DMS153 treated with DMSO at 0.1 percent for 48 hours (cell line): Measurements from ENCODE around the gene HBM.
"Not testable (repeated sequence)": the region's sequence is repeated elsewhere in the genome, so short reads cannot be mapped to it uniquely, and the experiment has no call there.

Experiments used
- DNase-seq: peaks from one replicate; lab custom pipeline; 2025; ENCODE audit not compliant: unreplicated experiment; lab: John Stamatoyannopoulos, UW

Gene HBM

DNA sequence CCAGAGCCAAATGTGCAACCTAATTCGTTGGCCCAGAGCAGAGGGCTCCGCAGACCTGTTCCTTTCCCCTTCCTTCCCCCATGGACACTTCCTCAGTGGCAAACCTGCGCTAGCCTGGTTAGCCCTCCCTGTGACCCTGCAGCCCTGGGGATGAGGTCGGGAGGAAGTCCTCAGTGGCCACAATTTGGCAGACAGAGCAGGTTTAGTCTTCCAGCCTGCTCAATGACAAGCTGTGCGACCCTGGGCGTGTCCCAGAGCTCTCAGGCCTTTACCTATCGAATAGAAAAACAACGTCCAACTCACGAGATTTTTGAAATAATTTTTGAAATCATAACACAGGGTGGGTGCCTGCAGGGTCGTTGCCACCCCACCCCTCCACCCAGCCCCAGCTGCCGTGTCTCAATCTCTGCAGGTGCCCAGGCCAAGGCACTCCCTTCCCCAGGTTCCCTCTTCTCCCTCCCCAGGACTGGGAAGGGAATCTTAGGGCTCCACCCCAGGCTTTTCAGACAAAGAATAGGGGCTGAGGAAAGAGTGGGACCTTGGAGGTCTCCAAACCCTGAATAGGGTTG lies 1.4 kb downstream of the HBM start:
- no peak for DNase-seq

DNA sequence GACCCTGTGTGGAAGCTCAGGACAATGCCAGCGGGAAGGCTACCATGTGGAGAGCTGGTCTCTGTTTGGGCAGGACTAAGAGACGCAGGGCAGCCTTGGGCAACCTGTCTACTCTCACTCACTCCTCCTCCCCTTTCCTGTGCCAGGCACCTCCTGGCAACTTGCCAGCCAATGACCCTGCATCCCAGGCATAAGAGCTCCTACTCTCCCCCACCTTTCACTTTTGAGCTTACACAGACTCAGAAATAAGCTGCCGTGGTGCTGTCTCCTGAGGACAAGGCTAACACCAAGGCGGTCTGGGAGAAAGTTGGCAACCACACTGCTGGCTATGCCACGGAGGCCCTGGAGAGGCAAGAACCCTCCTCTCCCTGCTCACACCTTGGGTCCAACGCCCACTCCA lies 2.6 kb downstream of the HBM start:
- peak; percentile 30 for DNase-seq

DNA sequence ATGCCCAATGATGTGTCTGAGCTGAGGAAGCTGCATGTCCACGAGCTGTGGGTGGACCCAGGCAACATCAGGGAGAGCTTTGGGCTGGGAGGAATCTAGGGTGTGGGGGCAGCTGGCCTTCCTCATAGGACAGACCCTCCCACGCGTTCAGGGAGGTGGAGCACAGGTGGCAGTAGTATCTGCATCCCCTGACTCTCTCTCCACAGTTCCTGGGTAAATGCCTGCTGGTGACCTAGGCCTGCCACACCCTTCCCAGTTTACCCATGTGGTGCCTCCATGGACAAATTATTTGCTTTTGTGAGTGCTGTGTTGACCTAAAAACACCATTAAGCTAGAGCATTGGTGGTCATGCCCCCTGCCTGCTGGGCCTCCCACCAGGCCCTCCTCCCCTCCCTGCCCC lies 3.2 kb downstream of the HBM start:
- no peak for DNase-seq

DNA sequence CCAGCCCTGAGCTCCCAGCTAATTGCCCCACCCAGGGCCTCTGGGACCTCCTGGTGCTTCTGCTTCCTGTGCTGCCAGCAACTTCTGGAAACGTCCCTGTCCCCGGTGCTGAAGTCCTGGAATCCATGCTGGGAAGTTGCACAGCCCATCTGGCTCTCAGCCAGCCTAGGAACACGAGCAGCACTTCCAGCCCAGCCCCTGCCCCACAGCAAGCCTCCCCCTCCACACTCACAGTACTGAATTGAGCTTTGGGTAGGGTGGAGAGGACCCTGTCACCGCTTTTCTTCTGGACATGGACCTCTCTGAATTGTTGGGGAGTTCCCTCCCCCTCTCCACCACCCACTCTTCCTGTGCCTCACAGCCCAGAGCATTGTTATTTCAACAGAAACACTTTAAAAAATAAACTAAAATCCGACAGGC lies 4.3 kb downstream of the HBM start:
- DNase-seq, result not testable (repeated sequence)

DNA sequence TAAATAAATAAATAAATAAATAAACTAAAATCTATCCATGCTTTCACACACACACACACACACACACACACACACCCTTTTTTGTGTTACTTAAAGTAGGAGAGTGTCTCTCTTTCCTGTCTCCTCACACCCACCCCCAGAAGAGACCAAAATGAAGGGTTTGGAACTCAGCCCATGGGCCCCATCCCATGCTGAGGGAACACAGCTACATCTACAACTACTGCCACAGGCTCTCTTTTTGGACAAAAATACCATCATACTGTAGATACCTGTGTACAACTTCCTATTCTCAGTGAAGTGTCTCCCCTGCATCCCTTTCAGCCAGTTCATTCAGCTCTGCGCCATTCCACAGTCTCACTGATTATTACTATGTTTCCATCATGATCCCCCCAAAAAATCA lies 5.0 kb downstream of the HBM start:
- DNase-seq, result no peak

- not testable (repeated sequence) for DNase-seq
Observed at GRCh38 chr16:172374-172941, 6.7 kb downstream of the HBM start, which contains the start of gene HBA2. Gene HBA2, plus strand, starts transcription at chr16:172876. Its CDS starts 37 bp downstream, at chr16:172913.

- not testable (repeated sequence) for DNase-seq
Observed at GRCh38 chr16:173211-173854, 7.6 kb downstream of the HBM start.

GRCh38 chr16:173928-174769 lies 8.4 kb downstream of the HBM start:
- DNase-seq, result not testable (repeated sequence)

- no peak for DNase-seq
Observed at GRCh38 chr16:175011-175949, 9.5 kb downstream of the HBM start.

GRCh38 chr16:176006-176405 lies 10.2 kb downstream of the HBM start:
- not testable (repeated sequence) for DNase-seq

- DNase-seq, result not testable (repeated sequence)
Observed at GRCh38 chr16:176477-177382, 11.0 kb downstream of the HBM start, which contains the start of gene HBA1. Gene HBA1, plus strand, starts transcription at chr16:176680. Its CDS starts 37 bp downstream, at chr16:176717.

- DNase-seq, result peak; percentile 98
Observed at GRCh38 chr16:177394-177822, 11.6 kb downstream of the HBM start.

GRCh38 chr16:177981-178667 lies 12.3 kb downstream of the HBM start:
- no peak for DNase-seq

DNA sequence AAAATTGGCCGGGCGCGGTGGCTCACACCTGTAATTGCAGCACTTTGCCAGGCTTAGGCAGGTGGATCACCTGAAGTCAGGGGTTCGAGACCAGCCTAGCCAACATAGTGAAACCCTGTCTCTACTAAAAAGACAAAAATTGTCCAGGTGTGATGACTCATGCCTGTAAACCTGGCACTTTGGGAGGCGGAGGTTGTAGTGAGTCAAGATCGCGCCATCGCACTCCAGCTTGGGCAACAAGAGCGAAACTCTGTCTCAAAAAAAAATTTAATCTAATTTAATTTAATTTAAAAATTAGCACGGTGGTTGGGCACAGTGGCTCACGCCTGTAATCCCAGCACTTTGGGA lies 12.9 kb downstream of the HBM start:
- no peak for DNase-seq

GRCh38 chr16:179211-180092 lies 13.7 kb downstream of the HBM start:
- no peak for DNase-seq

DNA sequence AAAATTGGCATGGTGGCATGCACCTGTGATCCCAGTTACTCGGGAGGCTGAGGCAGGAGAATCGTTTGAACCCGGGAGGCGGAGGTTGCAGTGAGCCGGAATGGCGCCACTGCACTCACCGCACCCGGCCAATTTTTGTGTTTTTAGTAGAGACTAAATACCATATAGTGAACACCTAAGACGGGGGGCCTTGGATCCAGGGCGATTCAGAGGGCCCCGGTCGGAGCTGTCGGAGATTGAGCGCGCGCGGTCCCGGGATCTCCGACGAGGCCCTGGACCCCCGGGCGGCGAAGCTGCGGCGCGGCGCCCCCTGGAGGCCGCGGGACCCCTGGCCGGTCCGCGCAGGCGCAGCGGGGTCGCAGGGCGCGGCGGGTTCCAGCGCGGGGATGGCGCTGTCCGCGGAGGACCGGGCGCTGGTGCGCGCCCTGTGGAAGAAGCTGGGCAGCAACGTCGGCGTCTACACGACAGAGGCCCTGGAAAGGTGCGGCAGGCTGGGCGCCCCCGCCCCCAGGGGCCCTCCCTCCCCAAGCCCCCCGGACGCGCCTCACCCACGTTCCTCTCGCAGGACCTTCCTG lies 14.4 kb downstream of the HBM start, which contains the start of gene HBQ1:
Gene HBQ1, plus strand, starts transcription at position 359 of the 575 bp plus-strand sequence. Its CDS starts 28 bp downstream, at position 387.
- DNase-seq, result no peak
